ENCODE data around the gene CD160.
"Not testable (repeated sequence)": the region's sequence is repeated elsewhere in the genome, so short reads cannot be mapped to it uniquely, and the experiment has no call there.

DNA sequence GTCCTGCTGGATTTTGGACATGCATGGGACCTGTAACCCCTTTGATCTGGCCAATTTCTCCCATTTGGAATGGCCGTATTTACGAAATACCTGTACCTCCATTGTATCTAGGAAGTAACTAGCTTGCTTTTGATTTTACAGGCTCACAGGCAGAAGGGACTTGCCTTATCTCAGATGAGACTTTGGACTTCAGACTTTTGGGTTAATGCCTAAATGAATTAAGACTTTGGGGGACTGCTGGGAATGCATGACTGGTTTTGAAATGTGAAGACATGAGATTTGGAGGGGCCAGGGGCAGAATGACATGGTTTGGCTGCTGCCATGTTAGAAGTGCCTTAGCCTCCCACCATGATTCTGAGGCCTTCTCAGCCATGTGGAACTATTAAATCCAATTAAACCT is 42.7 kb downstream of the CD160 start:
- not testable (repeated sequence) for TF ChIP-seq ZNF274 (IDR thresholded peaks at IDR 0.05; ENCODE audit: low read depth, low read length); YY1 (IDR thresholded peaks at IDR 0.05; ENCODE audit: insufficient read depth, insufficient read length); SUZ12 (IDR thresholded peaks at IDR 0.05; ENCODE audit: extremely low read depth, insufficient read depth, insufficient read length)

All from NT2/D1 (cell line).